Nephron (organoid): Measurements from ENCODE around the gene MAPK4.

Experiments
- H3K27ac Mint-ChIP-seq, 3 experiments: 2 replicates each; pipeline ENCODE4 v1.8.0; 2020; ENCODE audit warnings: mixed read lengths in 3 of 3, mild to moderate bottlenecking in 2 of 3, moderate library complexity in 1 of 3
- H3K27me3 Mint-ChIP-seq: 2 replicates; pipeline ENCODE4 v1.8.0; 2021; ENCODE audit warnings: low read depth, mild to moderate bottlenecking, moderate library complexity, mixed read lengths
- H3K36me3 Mint-ChIP-seq: 2 replicates; pipeline ENCODE4 v1.8.0; 2020; ENCODE audit warnings: low read depth, mixed read lengths
- H3K4me1 Mint-ChIP-seq: 2 replicates; pipeline ENCODE4 v1.8.0; 2020; ENCODE audit warnings: mixed read lengths
- H3K4me3 Mint-ChIP-seq, 3 experiments: 2 replicates each; pipeline ENCODE4 v1.8.0; 2020; ENCODE audit warnings: mild to moderate bottlenecking in 3 of 3, mixed read lengths in 3 of 3, moderate library complexity in 2 of 3
- H3K9me3 Mint-ChIP-seq: 2 replicates; pipeline ENCODE4 v1.8.0; 2020; ENCODE audit warnings: mixed read lengths
- TF ChIP-seq, protein P1 (sequence below), 3 experiments: fragments of 200-600 bp; sonication (generic); IDR thresholded peaks; one replicate each; pipeline ENCODE4 v1.5.0; 2021; ENCODE audit warnings: antibody characterized with exemption in 3 of 3; ENCODE audit not compliant: unreplicated experiment in 3 of 3

The MAPK4 gene

GRCh38 chr18:50651334-50651733 lies 91.4 kb downstream of the MAPK4 start:
- peaks cover 13% of the 10 kb centered on the region for H3K4me1 Mint-ChIP-seq
- TF ChIP-seq, protein P1, sequence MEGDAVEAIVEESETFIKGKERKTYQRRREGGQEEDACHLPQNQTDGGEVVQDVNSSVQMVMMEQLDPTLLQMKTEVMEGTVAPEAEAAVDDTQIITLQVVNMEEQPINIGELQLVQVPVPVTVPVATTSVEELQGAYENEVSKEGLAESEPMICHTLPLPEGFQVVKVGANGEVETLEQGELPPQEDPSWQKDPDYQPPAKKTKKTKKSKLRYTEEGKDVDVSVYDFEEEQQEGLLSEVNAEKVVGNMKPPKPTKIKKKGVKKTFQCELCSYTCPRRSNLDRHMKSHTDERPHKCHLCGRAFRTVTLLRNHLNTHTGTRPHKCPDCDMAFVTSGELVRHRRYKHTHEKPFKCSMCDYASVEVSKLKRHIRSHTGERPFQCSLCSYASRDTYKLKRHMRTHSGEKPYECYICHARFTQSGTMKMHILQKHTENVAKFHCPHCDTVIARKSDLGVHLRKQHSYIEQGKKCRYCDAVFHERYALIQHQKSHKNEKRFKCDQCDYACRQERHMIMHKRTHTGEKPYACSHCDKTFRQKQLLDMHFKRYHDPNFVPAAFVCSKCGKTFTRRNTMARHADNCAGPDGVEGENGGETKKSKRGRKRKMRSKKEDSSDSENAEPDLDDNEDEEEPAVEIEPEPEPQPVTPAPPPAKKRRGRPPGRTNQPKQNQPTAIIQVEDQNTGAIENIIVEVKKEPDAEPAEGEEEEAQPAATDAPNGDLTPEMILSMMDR (IDR thresholded peaks at IDR 0.05; ENCODE audit: unreplicated experiment in 3 of 3): no peak
- H3K36me3 Mint-ChIP-seq: no peaks in the 10 kb centered on the region
- H3K27ac Mint-ChIP-seq: peak overlapping the region in 1 of 3 experiments; percentile 37
- no peaks in the 10 kb centered on the region for H3K9me3 Mint-ChIP-seq
- no peak overlapping the region for H3K4me3 Mint-ChIP-seq
- H3K27me3 Mint-ChIP-seq: peaks cover 12% of the 10 kb centered on the region

GRCh38 chr18:50653402-50654093 lies 93.7 kb downstream of the MAPK4 start:
- H3K9me3 Mint-ChIP-seq: no peaks in the 10 kb centered on the region
- TF ChIP-seq, protein P1 (IDR thresholded peaks at IDR 0.05; ENCODE audit: unreplicated experiment in 3 of 3): no peak
- H3K27me3 Mint-ChIP-seq: peaks cover 12% of the 10 kb centered on the region
- H3K4me1 Mint-ChIP-seq: peaks cover 13% of the 10 kb centered on the region
- H3K4me3 Mint-ChIP-seq: no peak overlapping the region
- H3K36me3 Mint-ChIP-seq: no peaks in the 10 kb centered on the region
- H3K27ac Mint-ChIP-seq: no peak overlapping the region

GRCh38 chr18:50654211-50654610 lies 94.3 kb downstream of the MAPK4 start:
- Mint-ChIP-seq H3K27ac (peak overlapping the region in 1 of 3 experiments; percentile 55), H3K36me3 (no peaks in the 10 kb centered on the region), H3K4me1 (peaks cover 16% of the 10 kb centered on the region), H3K4me3 (no peak overlapping the region), H3K27me3 (peaks cover 12% of the 10 kb centered on the region), H3K9me3 (no peaks in the 10 kb centered on the region)
- TF ChIP-seq, protein P1 (IDR thresholded peaks at IDR 0.05; ENCODE audit: unreplicated experiment in 3 of 3): no peak

DNA sequence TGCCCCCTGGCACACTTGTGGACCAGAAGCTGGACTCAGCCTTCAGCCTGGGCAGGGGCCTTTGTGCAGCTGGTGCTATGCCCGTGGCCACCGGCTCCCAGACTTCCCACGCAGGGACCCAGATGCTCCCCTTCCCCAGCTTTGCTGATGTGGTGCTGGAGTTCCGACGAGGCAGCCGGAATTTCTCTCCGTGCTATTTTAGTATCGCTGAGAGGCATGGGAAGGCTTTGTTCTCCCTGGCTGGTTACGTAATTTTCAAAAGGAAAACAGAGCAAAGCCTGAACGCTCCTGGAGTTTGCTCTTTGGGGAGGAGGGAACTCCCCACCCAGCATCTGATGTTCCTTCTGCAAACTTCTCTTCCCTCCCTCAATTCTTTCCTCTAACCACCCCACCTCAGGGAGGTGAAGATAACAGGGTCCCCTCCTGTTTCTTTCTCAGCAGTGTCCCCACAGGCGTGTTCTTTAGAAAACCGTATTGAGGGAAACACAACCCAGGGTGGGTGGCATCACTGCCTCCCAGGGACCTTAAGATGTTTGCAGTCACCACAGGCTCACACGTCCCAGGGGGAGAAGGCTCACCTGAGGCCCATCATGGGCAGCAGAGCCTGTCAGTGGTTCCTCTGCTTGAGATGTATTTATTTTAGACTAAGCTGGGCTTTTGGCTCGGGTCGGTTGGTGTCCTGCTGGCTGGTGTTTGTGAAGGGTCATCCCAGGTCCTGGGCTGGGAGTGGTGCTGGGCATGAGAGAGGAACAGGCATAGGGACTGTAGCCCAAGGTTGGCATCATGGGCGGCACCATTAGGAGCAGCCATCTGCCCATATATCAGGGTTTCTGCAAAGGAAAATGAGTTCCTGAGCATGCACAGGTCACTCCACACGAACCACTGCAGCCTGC lies 95.0 kb downstream of the MAPK4 start:
- TF ChIP-seq, protein P1 (IDR thresholded peaks at IDR 0.05; ENCODE audit: unreplicated experiment in 3 of 3): no peak
- peaks cover 9% of the 10 kb centered on the region for H3K27me3 Mint-ChIP-seq
- no peaks in the 10 kb centered on the region for H3K36me3 Mint-ChIP-seq
- H3K27ac Mint-ChIP-seq: peak overlapping the region in 1 of 3 experiments; percentile 55
- no peaks in the 10 kb centered on the region for H3K9me3 Mint-ChIP-seq
- H3K4me1 Mint-ChIP-seq: peaks cover 18% of the 10 kb centered on the region
- no peak overlapping the region for H3K4me3 Mint-ChIP-seq

DNA sequence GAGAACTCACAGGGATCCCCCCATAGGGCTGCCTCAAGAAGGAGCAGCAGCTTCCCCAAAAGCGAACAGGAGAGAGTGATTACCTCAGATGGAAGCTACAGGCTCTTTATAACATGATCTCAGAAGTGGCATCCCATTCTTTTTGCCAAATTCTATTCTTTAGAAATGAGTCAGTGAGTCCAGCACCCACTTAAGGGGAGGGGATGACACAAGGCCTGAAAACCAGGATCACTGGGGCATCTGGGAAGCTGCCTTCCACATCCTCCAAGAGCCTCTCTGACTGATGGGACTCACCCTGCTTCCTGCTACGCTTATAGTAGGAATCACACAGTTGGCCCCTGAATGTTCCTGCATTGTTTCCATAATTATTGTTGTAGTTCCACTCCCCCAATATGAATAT lies 96.5 kb downstream of the MAPK4 start:
- Mint-ChIP-seq H3K9me3 (no peaks in the 10 kb centered on the region), H3K4me3 (no peak overlapping the region), H3K36me3 (no peaks in the 10 kb centered on the region), H3K4me1 (peaks cover 18% of the 10 kb centered on the region), H3K27me3 (peaks cover 9% of the 10 kb centered on the region), H3K27ac (no peak overlapping the region)
- TF ChIP-seq, protein P1 (IDR thresholded peaks at IDR 0.05; ENCODE audit: unreplicated experiment in 3 of 3): no peak
